Ectodermal cell (in vitro differentiated cells): ENCODE measurements around the gene PIK3CD.

Experiments used
- H3K27ac ChIP-seq: 2 replicates; pipeline ENCODE4 v1.7.0; 2013; ENCODE audit warnings: mild to moderate bottlenecking, low read depth, low read length; ENCODE audit not compliant: insufficient read depth, poor library complexity, severe bottlenecking
- H3K27me3 ChIP-seq: 2 replicates; pipeline ENCODE4 v1.7.0; 2013; ENCODE audit warnings: mild to moderate bottlenecking, low read length; ENCODE audit not compliant: insufficient read depth, control insufficient read depth, poor library complexity, severe bottlenecking
- H3K36me3 ChIP-seq: one replicate; pipeline ENCODE4 v1.7.0; 2013; ENCODE audit warnings: low read length; ENCODE audit not compliant: control insufficient read depth, insufficient read depth
- H3K4me1 ChIP-seq: one replicate; pipeline ENCODE4 v1.7.0; 2013; ENCODE audit warnings: low read length; ENCODE audit not compliant: control insufficient read depth, insufficient read depth
- H3K4me3 ChIP-seq: 2 replicates; pipeline ENCODE4 v1.7.0; 2013; ENCODE audit warnings: low read depth, low read length, control low read depth; ENCODE audit not compliant: insufficient read depth
- H3K9me3 ChIP-seq: 2 replicates; pipeline ENCODE4 v1.7.0; 2013; ENCODE audit warnings: mild to moderate bottlenecking, low read length, moderate library complexity; ENCODE audit not compliant: control insufficient read depth
- WGBS, 2 experiments: methylation state at CpG; one replicate each; pipeline ENCODE4 v1.1.7; 2013; ENCODE audit warnings: missing lambda C conversion rate in 2 of 2; 5-methylcytosine and 5-hydroxymethylcytosine counted together

The PIK3CD gene

DNA sequence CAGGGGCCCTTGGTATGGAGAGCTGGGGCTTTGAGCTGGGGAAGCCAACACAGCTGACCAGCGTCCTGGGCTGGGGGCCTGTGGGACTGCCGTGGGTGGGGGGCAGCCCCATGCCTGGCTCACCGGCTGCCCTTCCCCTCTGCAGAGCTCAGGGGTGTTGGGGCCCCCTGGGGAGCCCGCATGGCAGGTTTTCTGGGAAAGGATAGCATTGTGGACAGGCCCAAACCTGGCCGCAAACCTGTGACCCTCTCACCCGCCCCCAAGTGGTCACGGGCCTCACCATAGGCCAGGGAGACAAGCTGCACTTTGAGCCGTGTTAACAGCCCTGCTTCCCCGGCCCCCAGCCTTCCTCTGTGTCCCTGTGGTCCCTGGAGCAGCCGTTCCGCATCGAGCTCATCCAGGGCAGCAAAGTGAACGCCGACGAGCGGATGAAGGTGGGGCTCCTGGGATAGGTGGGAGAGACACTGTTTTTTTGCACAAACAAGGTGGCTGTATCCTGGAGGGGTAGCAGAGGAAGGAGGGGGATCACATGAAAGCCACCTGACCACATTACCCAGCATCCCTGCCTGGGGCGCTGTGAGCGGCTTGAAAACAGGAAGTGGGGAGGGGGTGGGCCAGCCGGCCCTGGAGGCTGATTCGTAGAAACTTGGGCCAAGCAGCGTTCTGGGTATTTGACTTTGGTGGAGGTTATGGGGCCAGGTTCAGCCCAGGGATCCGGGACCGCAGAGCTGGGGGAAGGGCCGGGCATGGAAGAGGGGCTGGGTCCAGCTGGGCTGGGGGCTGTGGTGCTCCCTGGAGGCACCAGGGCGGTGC lies 65.9 kb downstream of the PIK3CD start:
- Histone ChIP-seq H3K36me3 (no peaks in the 10 kb centered on the region), H3K9me3 (no peaks in the 10 kb centered on the region), H3K27me3 (no peaks in the 10 kb centered on the region), H3K27ac (no peak overlapping the region), H3K4me3 (no peak overlapping the region), H3K4me1 (no peaks in the 10 kb centered on the region)
- 85% methylated on average over 25 of the region's 25 CpGs for WGBS, 2 experiments

DNA sequence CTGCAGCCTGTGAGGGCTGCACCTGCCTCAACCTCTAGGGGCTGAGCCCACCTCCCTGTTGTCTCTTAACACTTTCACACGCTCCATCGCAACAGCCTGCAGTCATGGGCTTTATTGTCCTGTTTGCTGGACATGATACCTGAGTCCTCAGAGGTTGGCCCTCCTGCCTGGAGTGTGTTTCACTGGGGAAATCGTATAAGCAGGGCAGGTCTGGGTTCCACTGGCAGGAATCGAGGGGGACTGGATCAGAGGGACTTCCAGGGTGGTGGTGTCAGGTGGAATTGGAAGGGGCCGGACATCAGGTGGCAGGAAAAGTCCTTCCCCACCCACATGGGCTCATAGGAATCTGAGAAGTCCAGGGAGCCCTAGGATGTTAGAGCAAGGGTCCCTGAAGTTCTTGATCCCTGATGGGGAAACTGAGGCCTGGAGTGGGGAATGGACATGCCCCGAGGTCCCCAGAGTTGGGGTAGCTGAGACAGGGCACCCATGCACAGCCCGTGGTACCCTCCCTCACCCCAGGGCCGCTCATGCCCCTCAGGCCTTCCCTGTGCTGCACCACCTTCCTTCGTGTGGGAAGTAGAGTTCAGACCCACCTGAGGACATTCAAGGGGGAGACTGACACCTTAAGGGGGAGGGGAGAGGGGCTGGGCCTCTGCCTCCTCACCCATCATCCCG lies 66.6 kb downstream of the PIK3CD start:
- H3K27ac ChIP-seq: no peak overlapping the region
- no peaks in the 10 kb centered on the region for H3K4me1 ChIP-seq
- 92 to 94% methylated on average over 10 of the region's 10 CpGs for WGBS, 2 experiments
- H3K27me3 ChIP-seq: no peaks in the 10 kb centered on the region
- H3K36me3 ChIP-seq: no peaks in the 10 kb centered on the region
- no peak overlapping the region for H3K4me3 ChIP-seq
- no peaks in the 10 kb centered on the region for H3K9me3 ChIP-seq

DNA sequence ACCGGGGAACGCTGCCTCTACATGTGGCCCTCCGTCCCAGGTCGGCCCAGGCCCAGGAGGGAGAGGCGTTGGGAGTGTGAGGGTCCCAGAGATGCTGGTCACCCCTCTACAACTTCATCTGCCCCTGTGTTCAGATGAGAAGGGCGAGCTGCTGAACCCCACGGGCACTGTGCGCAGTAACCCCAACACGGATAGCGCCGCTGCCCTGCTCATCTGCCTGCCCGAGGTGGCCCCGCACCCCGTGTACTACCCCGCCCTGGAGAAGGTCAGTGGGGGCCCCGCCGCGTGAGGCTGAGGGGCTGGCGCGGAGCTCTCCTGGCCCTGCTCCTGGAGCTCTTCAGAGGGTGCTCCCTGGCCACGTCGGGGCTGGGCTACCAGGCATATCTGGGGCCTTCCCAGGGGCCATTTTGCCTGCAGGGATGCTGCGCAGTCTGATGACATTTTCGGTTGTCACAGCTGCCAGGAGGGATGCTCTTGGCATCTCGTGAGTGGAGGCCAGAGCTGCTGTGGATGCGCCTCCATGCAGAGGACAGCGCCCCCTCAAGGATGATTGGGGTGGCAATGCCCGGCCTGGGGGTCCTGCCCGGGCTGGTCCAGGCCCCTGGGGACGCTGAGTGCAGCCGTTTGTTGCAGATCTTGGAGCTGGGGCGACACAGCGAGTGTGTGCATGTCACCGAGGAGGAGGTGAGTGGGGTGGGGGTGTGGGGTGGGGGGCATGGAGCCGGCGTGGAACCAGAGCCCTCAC lies 68.6 kb downstream of the PIK3CD start:
- peaks cover 3% of the 10 kb centered on the region for H3K9me3 ChIP-seq
- 93 to 95% methylated on average over 35 to 36 of the region's 36 CpGs for WGBS, 2 experiments

DNA sequence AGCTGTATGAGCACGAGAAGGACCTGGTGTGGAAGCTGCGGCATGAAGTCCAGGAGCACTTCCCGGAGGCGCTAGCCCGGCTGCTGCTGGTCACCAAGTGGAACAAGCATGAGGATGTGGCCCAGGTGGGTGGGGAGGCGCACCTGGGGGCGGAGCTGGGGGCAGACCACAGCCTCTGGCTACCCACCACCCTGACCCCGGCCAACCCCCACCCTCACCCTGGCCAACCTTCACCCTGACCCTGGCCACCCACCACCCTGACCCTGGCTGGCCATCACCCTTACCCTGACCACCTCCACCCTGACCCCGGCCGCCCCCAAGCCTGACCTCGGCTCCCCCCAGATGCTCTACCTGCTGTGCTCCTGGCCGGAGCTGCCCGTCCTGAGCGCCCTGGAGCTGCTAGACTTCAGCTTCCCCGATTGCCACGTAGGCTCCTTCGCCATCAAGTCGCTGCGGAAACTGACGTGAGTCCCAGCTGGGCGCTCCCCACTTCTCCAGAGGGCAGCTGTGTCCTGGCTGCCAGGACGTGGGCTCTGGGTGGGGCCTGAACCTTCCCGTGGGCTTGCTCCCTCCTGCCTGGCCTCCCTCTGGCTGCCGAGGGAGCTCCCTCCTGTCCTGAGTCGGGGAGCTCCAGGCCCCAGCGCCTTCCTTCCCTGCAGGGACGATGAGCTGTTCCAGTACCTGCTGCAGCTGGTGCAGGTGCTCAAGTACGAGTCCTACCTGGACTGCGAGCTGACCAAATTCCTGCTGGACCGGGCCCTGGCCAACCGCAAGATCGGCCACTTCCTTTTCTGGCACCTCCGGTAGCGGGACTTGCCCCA lies 69.5 kb downstream of the PIK3CD start:
- H3K27ac ChIP-seq: no peak overlapping the region
- H3K4me3 ChIP-seq: no peak overlapping the region
- 92 to 93% methylated on average over 34 of the region's 34 CpGs for WGBS, 2 experiments
- H3K9me3 ChIP-seq: peaks cover 3% of the 10 kb centered on the region
- H3K27me3 ChIP-seq: no peaks in the 10 kb centered on the region
- H3K36me3 ChIP-seq: peaks cover 3% of the 10 kb centered on the region
- H3K4me1 ChIP-seq: no peaks in the 10 kb centered on the region

More for the DNA sequence above, 68.6 kb downstream of the PIK3CD start:
- Histone ChIP-seq H3K27ac (no peak overlapping the region), H3K27me3 (no peaks in the 10 kb centered on the region), H3K4me3 (no peak overlapping the region), H3K4me1 (no peaks in the 10 kb centered on the region), H3K36me3 (peaks cover 3% of the 10 kb centered on the region)

DNA sequence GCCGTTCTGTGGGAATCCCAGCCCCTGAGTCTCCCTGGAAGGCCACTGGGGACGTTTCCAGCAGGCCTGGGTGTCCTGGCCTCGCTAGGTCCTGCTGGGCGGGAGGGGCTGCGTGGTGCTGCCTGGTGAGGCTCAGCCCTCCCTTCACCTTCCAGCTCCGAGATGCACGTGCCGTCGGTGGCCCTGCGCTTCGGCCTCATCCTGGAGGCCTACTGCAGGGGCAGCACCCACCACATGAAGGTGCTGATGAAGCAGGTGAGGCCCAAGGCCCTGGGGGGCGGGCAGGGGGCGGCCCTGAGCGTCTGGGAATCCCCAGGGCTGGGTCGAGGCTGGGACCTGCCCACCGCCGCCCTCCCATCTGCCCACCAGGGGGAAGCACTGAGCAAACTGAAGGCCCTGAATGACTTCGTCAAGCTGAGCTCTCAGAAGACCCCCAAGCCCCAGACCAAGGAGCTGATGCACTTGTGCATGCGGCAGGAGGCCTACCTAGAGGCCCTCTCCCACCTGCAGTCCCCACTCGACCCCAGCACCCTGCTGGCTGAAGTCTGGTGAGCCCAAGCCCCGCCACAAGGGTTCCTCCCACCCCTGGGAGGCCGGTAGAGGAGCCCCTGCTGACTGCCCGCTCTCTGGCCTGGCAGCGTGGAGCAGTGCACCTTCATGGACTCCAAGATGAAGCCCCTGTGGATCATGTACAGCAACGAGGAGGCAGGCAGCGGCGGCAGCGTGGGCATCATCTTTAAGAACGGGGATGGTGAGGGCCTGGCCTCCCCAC lies 70.3 kb downstream of the PIK3CD start:
- H3K36me3 ChIP-seq: peaks cover 3% of the 10 kb centered on the region
- WGBS, 2 experiments: 65 to 67% methylated on average over 29 of the region's 29 CpGs
- H3K27ac ChIP-seq: no peak overlapping the region
- no peak overlapping the region for H3K4me3 ChIP-seq
- no peaks in the 10 kb centered on the region for H3K4me1 ChIP-seq
- peaks cover 3% of the 10 kb centered on the region for H3K9me3 ChIP-seq
- H3K27me3 ChIP-seq: no peaks in the 10 kb centered on the region

DNA sequence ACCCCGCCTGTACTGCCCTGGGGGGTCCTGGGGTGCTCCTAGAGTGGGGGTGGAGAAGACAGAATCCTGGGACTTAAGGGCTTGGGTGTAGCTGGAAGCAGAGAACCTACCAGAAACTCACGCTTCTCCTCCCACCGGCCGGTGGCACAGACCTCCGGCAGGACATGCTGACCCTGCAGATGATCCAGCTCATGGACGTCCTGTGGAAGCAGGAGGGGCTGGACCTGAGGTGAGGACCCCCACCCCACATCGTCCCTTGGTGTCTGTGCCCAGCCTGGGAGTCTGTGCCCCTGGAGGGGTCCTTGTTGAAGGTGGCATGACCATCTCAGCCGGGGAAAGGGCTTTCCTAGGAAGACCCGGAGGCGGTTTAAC lies 70.8 kb downstream of the PIK3CD start:
- WGBS, 2 experiments: 94 to 96% methylated on average over 10 of the region's 10 CpGs
- H3K27me3 ChIP-seq: no peaks in the 10 kb centered on the region
- H3K27ac ChIP-seq: no peak overlapping the region
- peaks cover 3% of the 10 kb centered on the region for H3K36me3 ChIP-seq
- H3K4me3 ChIP-seq: no peak overlapping the region
- peaks cover 3% of the 10 kb centered on the region for H3K9me3 ChIP-seq
- no peaks in the 10 kb centered on the region for H3K4me1 ChIP-seq

DNA sequence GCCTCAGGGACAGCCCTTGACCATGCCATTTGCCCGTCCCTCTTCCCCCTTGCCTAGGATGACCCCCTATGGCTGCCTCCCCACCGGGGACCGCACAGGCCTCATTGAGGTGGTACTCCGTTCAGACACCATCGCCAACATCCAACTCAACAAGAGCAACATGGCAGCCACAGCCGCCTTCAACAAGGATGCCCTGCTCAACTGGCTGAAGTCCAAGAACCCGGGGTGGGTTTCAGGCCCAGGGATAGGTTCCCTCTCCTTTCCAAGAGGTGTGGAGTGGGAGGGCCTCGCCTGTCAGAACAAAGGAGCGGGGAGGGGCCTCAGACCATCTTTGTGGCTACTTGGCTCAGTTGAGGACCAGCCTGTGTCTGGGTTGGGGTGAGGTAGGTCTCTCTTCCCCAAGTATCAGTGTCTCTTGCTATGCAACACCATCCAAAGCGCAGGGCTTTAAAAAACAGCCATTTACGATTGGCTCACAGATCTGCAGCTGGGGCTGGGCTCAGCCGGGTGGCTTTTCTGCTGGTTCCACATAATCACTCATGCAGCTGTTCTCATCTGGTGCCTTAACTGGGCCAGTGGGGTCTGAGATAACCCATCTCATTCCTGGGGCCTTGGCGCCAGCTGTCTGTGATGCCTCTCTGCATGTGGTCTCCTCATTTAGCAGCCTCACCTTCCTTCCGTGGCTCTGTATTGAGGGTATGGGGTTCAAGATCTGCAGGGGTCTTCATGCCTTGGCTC lies 71.7 kb downstream of the PIK3CD start:
- Histone ChIP-seq H3K4me3 (no peak overlapping the region), H3K36me3 (peaks cover 3% of the 10 kb centered on the region), H3K27ac (no peak overlapping the region), H3K9me3 (peaks cover 3% of the 10 kb centered on the region), H3K4me1 (no peaks in the 10 kb centered on the region), H3K27me3 (no peaks in the 10 kb centered on the region)
- 96 to 98% methylated on average over 14 of the region's 14 CpGs for WGBS, 2 experiments

DNA sequence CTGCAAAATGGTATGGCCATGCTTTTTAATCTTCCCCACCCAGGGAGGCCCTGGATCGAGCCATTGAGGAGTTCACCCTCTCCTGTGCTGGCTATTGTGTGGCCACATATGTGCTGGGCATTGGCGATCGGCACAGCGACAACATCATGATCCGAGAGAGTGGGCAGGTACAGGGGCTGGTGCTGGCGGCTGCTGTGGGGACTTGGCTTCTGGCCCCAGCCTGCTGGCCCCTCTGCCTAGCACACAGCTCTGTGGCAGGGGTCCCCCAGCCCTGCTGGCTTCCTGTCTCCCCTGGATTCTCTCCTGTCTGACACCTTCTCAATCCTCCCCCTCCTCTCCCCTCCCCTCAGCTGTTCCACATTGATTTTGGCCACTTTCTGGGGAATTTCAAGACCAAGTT lies 72.4 kb downstream of the PIK3CD start:
- 97% methylated on average over 6 of the region's 6 CpGs for WGBS, 2 experiments

More for the DNA sequence above, 72.4 kb downstream of the PIK3CD start:
- Histone ChIP-seq H3K4me3 (no peak overlapping the region), H3K27ac (no peak overlapping the region), H3K27me3 (no peaks in the 10 kb centered on the region), H3K36me3 (peaks cover 3% of the 10 kb centered on the region), H3K9me3 (peaks cover 3% of the 10 kb centered on the region), H3K4me1 (no peaks in the 10 kb centered on the region)
